Caco-2 (cell line): ENCODE measurements around the gene PTPRN2. TPM values are rescaled to one million over a fixed set of nuclear protein-coding genes. Genes with fewer than 3 reads are reported as not detected.

Experiments
- BruUV-seq: library from RNA; stranded (reverse); fragments of 400-500 nt; replicated peaks from 2 replicates; lab custom pipeline; 2021; lab: Mats Ljungman, UMichigan
- CTCF ChIA-PET: fragments of 300-600 bp; sonication (Branson Sonifier 250); formaldehyde crosslinking; loops from one replicate; lab custom pipeline; 2022; ENCODE audit warnings: antibody characterized with exemption; lab: Charles Lee
- POLR2A ChIA-PET: fragments of 300-600 bp; sonication (Branson Sonifier 250); formaldehyde crosslinking; loops from one replicate; lab custom pipeline; 2022; ENCODE audit warnings: antibody characterized with exemption; lab: Charles Lee
- DNase-seq, 2 experiments: peaks; one replicate each; pipeline versions ENCODE4 v3.0.0 to v3.0.0-alpha.2; 2020 to 2022
- H3K27me3 ChIP-seq: replicated peaks from 2 replicates; pipeline ENCODE4 v1.6.0; 2011; ENCODE audit warnings: low read length; ENCODE audit not compliant: control insufficient read depth, insufficient read depth
- H3K36me3 ChIP-seq: 2 replicates; pipeline ENCODE4 v1.5.1; 2011; ENCODE audit warnings: low read length; ENCODE audit not compliant: control insufficient read depth, insufficient read depth
- H3K4me1 ChIP-seq: fragments of 250-450 bp; sonication (Bioruptor Pico); 2 replicates; pipeline ENCODE4 v1.5.1; 2020; ENCODE audit warnings: mild to moderate bottlenecking
- H3K4me3 ChIP-seq: 2 replicates; pipeline ENCODE4 v1.5.1; 2011; ENCODE audit warnings: low read depth, mild to moderate bottlenecking, control low read depth, low read length
- H3K9me3 ChIP-seq: fragments of 250-450 bp; sonication (Bioruptor Pico); 2 replicates; pipeline ENCODE4 v1.5.1; 2020; ENCODE audit warnings: mild to moderate bottlenecking, moderate library complexity
- H3K27ac Mint-ChIP-seq: one replicate; pipeline ENCODE4 v1.8.0; 2022; ENCODE audit warnings: mixed read lengths; ENCODE audit not compliant: unreplicated experiment
- H3K27me3 Mint-ChIP-seq: one replicate; pipeline ENCODE4 v1.8.0; 2022; ENCODE audit warnings: mixed read lengths; ENCODE audit not compliant: insufficient read depth, unreplicated experiment
- H3K36me3 Mint-ChIP-seq: one replicate; pipeline ENCODE4 v1.8.0; 2022; ENCODE audit warnings: mild to moderate bottlenecking, mixed read lengths; ENCODE audit not compliant: insufficient read depth, unreplicated experiment
- H3K4me1 Mint-ChIP-seq: one replicate; pipeline ENCODE4 v1.8.0; 2022; ENCODE audit warnings: low read depth, mixed read lengths; ENCODE audit not compliant: unreplicated experiment
- H3K4me3 Mint-ChIP-seq: one replicate; pipeline ENCODE4 v1.8.0; 2022; ENCODE audit warnings: mild to moderate bottlenecking, moderate library complexity, mixed read lengths; ENCODE audit not compliant: unreplicated experiment
- H3K9me3 Mint-ChIP-seq: one replicate; pipeline ENCODE4 v1.8.0; 2022; ENCODE audit warnings: mixed read lengths; ENCODE audit not compliant: unreplicated experiment
- CTCF ChIP-seq, 2 experiments: fragments of 200-600 bp in 1 of 2; IDR thresholded peaks; 1 replicate in 1 of 2; 2 replicates in 1 of 2; pipeline versions ENCODE4 v1.5.1 to v1.8.0; 2011 to 2022; ENCODE audit warnings: antibody characterized with exemption in 1 of 2, control low read depth in 1 of 2, inconsistent platforms in 1 of 2, low read depth in 1 of 2, low read length in 1 of 2, mild to moderate bottlenecking in 1 of 2, moderate library complexity in 1 of 2; ENCODE audit not compliant: insufficient read depth in 1 of 2, severe bottlenecking in 1 of 2, unreplicated experiment in 1 of 2
- intact Hi-C: fragments of 100-400 bp; cut with micrococcal nuclease; formaldehyde crosslinking; loops from one replicate; pipeline ENCODE4 v1.10.0; 2022; ENCODE audit not compliant: unreplicated experiment
- total RNA-seq: library from RNA; stranded (reverse); gene quantifications from 2 replicates; pipeline ENCODE4 v1.2.3, GENCODE V29; 2022

The PTPRN2 gene
- total RNA-seq, 1 experiment from 2014 or later: 1.4 TPM

DNA sequence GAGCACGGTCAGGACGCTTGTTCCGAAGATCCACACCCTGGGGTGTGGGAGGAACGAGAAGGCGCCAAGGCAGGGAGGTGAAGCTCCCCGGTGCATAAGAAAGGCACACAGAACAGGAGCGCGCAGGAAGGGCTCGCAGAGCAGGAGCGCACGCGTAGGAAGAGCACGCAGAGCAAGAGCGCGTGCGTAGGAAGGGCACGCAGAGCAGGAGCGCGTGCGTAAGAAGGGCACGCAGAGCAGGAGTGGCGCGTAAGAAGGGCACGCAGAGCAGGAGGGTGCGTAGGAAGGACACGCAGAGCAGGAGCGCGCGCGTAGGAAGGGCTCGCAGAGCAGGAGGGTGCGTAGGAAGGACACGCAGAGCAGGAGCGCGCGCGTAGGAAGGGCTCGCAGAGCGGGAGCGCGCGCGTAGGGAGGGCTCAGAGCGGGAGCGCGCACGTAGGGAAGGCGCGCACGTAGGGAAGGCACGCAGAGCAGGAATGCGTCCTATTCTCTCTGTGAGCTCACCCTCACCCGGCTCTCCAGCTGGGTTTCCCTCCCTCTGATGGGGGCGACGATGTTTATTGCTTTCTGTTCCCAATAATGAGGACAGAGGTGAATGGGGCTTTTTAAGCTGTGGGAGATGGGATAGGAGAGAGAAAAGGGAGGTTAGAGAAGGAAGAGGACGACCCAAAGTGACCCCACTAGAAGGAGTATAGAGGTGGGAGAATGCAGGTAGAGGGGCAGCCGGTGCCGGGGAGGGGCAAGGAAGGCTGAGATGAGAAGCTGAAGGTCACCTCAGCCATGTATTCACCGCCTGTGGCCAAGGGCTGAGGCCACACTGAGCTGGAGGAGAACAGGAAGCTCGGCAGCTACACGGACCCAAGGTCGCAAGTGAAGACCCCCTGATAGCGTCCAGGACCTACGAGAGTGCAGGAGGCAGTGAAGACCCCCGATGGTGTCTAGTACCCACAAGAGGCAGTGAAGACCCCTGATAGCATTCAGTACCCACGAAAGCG, 423.2 kb downstream of the PTPRN2 start:
- Histone ChIP-seq H3K9me3 (no peaks in the 10 kb centered on the region; the same call in 1 of the 2 replicates), H3K4me3 (no peak overlapping the region), H3K27me3 (no peaks in the 10 kb centered on the region), H3K36me3 (no peaks in the 10 kb centered on the region), H3K4me1 (no peaks in the 10 kb centered on the region)
- CTCF ChIA-PET: no interaction called here
- Mint-ChIP-seq H3K27ac (no peak overlapping the region), H3K4me1 (no peaks in the 10 kb centered on the region), H3K9me3 (peaks cover 62% of the 10 kb centered on the region), H3K4me3 (no peak overlapping the region), H3K36me3 (no peaks in the 10 kb centered on the region), H3K27me3 (no peaks in the 10 kb centered on the region)
- POLR2A ChIA-PET: no interaction called here
- BruUV-seq: no TSS peak
- intact Hi-C loops: no loop called here
- no peak for DNase-seq
- TF ChIP-seq CTCF (IDR thresholded peaks at IDR 0.05; ENCODE audit: insufficient read depth in 1 of 2, low read depth in 1 of 2, low read length in 1 of 2, severe bottlenecking in 1 of 2, unreplicated experiment in 1 of 2): no peak

DNA sequence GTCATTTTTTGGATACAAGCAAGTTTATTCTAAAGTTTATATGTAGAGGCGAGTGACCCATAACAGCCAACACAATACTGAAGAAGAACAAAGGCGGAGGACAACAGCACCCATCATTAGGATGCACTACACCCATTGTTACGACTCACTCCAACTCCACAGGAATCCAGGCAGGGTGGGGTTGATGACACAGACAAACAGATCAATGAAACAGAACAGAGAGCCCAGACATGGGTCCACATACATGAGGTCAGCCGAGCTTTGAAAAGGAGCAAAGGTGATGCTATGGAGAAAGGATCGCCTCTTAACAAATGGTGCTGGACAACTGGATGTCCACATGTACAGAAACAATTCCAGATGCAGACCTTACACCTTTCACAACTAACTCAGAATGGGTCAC, 426.4 kb downstream of the PTPRN2 start:
- ChIA-PET CTCF (no interaction called here), POLR2A (no interaction called here)
- no TSS peak for BruUV-seq
- Mint-ChIP-seq H3K4me1 (no peaks in the 10 kb centered on the region), H3K27me3 (no peaks in the 10 kb centered on the region), H3K36me3 (no peaks in the 10 kb centered on the region), H3K4me3 (no peak overlapping the region), H3K9me3 (peaks cover 50% of the 10 kb centered on the region), H3K27ac (no peak overlapping the region)
- Histone ChIP-seq H3K4me3 (no peak overlapping the region), H3K27me3 (no peaks in the 10 kb centered on the region), H3K4me1 (no peaks in the 10 kb centered on the region), H3K36me3 (no peaks in the 10 kb centered on the region), H3K9me3 (no peaks in the 10 kb centered on the region)
- intact Hi-C loops: no loop called here
- TF ChIP-seq CTCF (IDR thresholded peaks at IDR 0.05; ENCODE audit: insufficient read depth in 1 of 2, low read depth in 1 of 2, low read length in 1 of 2, severe bottlenecking in 1 of 2, unreplicated experiment in 1 of 2): no peak
- no peak for DNase-seq

GRCh38 chr7:158160199-158160598, 427.4 kb downstream of the PTPRN2 start:
- Histone ChIP-seq H3K9me3 (no peaks in the 10 kb centered on the region), H3K36me3 (no peaks in the 10 kb centered on the region), H3K27me3 (no peaks in the 10 kb centered on the region), H3K4me3 (no peak overlapping the region), H3K4me1 (no peaks in the 10 kb centered on the region)
- CTCF ChIA-PET: no interaction called here
- Mint-ChIP-seq H3K27me3 (no peaks in the 10 kb centered on the region), H3K36me3 (no peaks in the 10 kb centered on the region), H3K4me3 (no peak overlapping the region), H3K27ac (no peak overlapping the region), H3K4me1 (no peaks in the 10 kb centered on the region), H3K9me3 (peaks cover 52% of the 10 kb centered on the region)
- DNase-seq: no peak
- no TSS peak for BruUV-seq
- POLR2A ChIA-PET: no interaction called here
- no peak for TF ChIP-seq CTCF (IDR thresholded peaks at IDR 0.05; ENCODE audit: insufficient read depth in 1 of 2, low read depth in 1 of 2, low read length in 1 of 2, severe bottlenecking in 1 of 2, unreplicated experiment in 1 of 2)
- intact Hi-C loops: no loop called here
